ENCODE results near the gene ILF3. TPM values are rescaled to one million over a fixed set of nuclear protein-coding genes. Genes with fewer than 3 reads are reported as not detected.

ILF3 gene
- total RNA-seq, 1 experiment from 2014 or later, result 430 TPM

DNA sequence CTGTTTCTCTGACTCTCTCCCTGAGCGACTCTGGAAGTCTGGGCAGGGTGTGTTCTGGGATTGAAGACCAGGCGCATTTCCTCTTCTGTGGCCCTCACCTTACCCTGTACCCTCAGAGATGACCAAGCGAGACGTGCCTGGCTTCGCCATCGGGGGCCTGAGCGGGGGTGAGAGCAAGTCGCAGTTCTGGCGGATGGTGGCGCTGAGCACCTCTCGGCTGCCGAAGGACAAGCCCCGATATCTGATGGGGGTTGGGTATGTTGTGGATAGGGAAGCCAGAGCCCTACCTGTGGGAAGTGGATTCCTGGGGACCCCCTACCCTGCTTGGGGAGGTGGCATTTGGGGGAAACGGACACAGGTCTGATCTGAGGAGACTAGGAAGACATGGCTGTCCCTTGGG, 57.9 kb downstream of the ILF3 start:
- H3K36me3 ChIP-seq (ENCODE audit: control insufficient read depth in 1 of 2, insufficient read depth in 2 of 2, low read length in 2 of 2), result peaks cover 0 to 10% of the 10 kb centered on the region in 2 experiments; a peak in 2 of 4 replicates
- ATAC-seq (no peak), DNase-seq (ENCODE audit: low read depth, low spot score) (no peak)
- TF ChIP-seq POLR2A (IDR thresholded peaks at IDR 0.05; ENCODE audit: borderline replicate concordance, extremely low read depth, insufficient read depth, insufficient read length) (no peak), ELF1 (IDR thresholded peaks at IDR 0.05; ENCODE audit: borderline replicate concordance, low read depth) (no peak), CBX3 (IDR thresholded peaks at IDR 0.05; ENCODE audit: low read depth) (no peak), SP1 (IDR thresholded peaks at IDR 0.05; ENCODE audit: low read depth) (no peak), ZFX (IDR thresholded peaks at IDR 0.05) (no peak), TCF7L2 (IDR thresholded peaks at IDR 0.05; ENCODE audit: borderline replicate concordance, extremely low read depth, insufficient read depth, insufficient read length) (no peak), CEBPB (IDR thresholded peaks at IDR 0.05; ENCODE audit: low read depth) (no peak), YY1 (IDR thresholded peaks at IDR 0.05; ENCODE audit: extremely low read depth, insufficient replicate concordance, low read depth, low read length) (no peak), POLR2AphosphoS5 (IDR thresholded peaks at IDR 0.05; ENCODE audit: low read depth, low read length) (no peak), SIN3A (IDR thresholded peaks at IDR 0.05; ENCODE audit: low read depth) (no peak), ZNF274 (IDR thresholded peaks at IDR 0.05; ENCODE audit: low read depth, low read length) (no peak), SRF (IDR thresholded peaks at IDR 0.05; ENCODE audit: low read depth) (no peak), EZH2 (IDR thresholded peaks at IDR 0.05) (no peak), EGR1 (IDR thresholded peaks at IDR 0.05; ENCODE audit: low read depth) (no peak), JUND (IDR thresholded peaks at IDR 0.05) (no peak), FOSL1 (IDR thresholded peaks at IDR 0.05; ENCODE audit: low read depth) (no peak)
- TF ChIP-seq, protein P1, sequence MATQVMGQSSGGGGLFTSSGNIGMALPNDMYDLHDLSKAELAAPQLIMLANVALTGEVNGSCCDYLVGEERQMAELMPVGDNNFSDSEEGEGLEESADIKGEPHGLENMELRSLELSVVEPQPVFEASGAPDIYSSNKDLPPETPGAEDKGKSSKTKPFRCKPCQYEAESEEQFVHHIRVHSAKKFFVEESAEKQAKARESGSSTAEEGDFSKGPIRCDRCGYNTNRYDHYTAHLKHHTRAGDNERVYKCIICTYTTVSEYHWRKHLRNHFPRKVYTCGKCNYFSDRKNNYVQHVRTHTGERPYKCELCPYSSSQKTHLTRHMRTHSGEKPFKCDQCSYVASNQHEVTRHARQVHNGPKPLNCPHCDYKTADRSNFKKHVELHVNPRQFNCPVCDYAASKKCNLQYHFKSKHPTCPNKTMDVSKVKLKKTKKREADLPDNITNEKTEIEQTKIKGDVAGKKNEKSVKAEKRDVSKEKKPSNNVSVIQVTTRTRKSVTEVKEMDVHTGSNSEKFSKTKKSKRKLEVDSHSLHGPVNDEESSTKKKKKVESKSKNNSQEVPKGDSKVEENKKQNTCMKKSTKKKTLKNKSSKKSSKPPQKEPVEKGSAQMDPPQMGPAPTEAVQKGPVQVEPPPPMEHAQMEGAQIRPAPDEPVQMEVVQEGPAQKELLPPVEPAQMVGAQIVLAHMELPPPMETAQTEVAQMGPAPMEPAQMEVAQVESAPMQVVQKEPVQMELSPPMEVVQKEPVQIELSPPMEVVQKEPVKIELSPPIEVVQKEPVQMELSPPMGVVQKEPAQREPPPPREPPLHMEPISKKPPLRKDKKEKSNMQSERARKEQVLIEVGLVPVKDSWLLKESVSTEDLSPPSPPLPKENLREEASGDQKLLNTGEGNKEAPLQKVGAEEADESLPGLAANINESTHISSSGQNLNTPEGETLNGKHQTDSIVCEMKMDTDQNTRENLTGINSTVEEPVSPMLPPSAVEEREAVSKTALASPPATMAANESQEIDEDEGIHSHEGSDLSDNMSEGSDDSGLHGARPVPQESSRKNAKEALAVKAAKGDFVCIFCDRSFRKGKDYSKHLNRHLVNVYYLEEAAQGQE (IDR thresholded peaks at IDR 0.05; ENCODE audit: low read depth), result no peak
- TF ChIP-seq, protein P2, sequence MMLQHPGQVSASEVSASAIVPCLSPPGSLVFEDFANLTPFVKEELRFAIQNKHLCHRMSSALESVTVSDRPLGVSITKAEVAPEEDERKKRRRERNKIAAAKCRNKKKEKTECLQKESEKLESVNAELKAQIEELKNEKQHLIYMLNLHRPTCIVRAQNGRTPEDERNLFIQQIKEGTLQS (IDR thresholded peaks at IDR 0.05), result no peak
- TF ChIP-seq, protein P3, sequence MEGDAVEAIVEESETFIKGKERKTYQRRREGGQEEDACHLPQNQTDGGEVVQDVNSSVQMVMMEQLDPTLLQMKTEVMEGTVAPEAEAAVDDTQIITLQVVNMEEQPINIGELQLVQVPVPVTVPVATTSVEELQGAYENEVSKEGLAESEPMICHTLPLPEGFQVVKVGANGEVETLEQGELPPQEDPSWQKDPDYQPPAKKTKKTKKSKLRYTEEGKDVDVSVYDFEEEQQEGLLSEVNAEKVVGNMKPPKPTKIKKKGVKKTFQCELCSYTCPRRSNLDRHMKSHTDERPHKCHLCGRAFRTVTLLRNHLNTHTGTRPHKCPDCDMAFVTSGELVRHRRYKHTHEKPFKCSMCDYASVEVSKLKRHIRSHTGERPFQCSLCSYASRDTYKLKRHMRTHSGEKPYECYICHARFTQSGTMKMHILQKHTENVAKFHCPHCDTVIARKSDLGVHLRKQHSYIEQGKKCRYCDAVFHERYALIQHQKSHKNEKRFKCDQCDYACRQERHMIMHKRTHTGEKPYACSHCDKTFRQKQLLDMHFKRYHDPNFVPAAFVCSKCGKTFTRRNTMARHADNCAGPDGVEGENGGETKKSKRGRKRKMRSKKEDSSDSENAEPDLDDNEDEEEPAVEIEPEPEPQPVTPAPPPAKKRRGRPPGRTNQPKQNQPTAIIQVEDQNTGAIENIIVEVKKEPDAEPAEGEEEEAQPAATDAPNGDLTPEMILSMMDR (IDR thresholded peaks at IDR 0.05 in 2 of 3, conservative IDR thresholded peaks at IDR 0.05 in 1 of 3; ENCODE audit: borderline replicate concordance in 1 of 3, insufficient read depth in 1 of 3, low read depth in 2 of 3, low read length in 2 of 3), result no peak
- CTCF ChIA-PET, result no interaction called here
- H3K9me3 ChIP-seq (ENCODE audit: control insufficient read depth in 1 of 2, insufficient read depth in 1 of 2, low read depth in 1 of 2, low read length in 2 of 2), result no peaks in the 10 kb centered on the region
- H3K9me2 ChIP-seq (ENCODE audit: insufficient read depth), result no peaks in the 10 kb centered on the region
- no peaks in the 10 kb centered on the region for H3K27me3 ChIP-seq (ENCODE audit: insufficient read depth, low read length)
- RAD21 ChIA-PET (ENCODE audit: low non-redundant PET in 1 of 2, low total read pairs in 2 of 2, uncharacterized antibody in 2 of 2, unreplicated experiment in 2 of 2), result no interaction called here
- no TSS peak for BruUV-seq (replicated peaks)
- no peak overlapping the region for H2AFZ ChIP-seq (ENCODE audit: low read depth, low read length, poor library complexity, severe bottlenecking)
- no peak overlapping the region for H3K27ac ChIP-seq (ENCODE audit: low read depth, low read length)
- intact Hi-C loops (cut with micrococcal nuclease), result no loop called here
- H4K20me1 ChIP-seq (ENCODE audit: insufficient read depth), result no peaks in the 10 kb centered on the region
- no peak overlapping the region for H3K4me3 ChIP-seq (replicated peaks in 1 of 2; ENCODE audit: low read depth in 1 of 2, low read length in 2 of 2)
- POLR2A ChIA-PET, result no interaction called here
- H3K4me2 ChIP-seq (ENCODE audit: low read length), result no peak overlapping the region
- no peak overlapping the region for H3K9ac ChIP-seq (ENCODE audit: low read length)
- H3K79me2 ChIP-seq (ENCODE audit: insufficient read depth, low read length), result no peaks in the 10 kb centered on the region
- peaks cover 4 to 7% of the 10 kb centered on the region in 2 experiments; a peak in 3 of 4 replicates for H3K4me1 ChIP-seq (ENCODE audit: control insufficient read depth in 1 of 2, insufficient read depth in 2 of 2, low read length in 2 of 2)
